HG03135 (cell line): ENCODE results near the gene MAP3K10.
A peak's percentile ranks its signal among the peaks of the same experiment; 100 is the strongest.
"Not testable (repeated sequence)": the region's sequence is repeated elsewhere in the genome, so short reads cannot be mapped to it uniquely, and the experiment has no call there.

Experiments used
- ATAC-seq: cut with Tn5 transposase; IDR thresholded peaks from one replicate; pipeline ENCODE4 v1.9.1; 2021; ENCODE audit warnings: mild to moderate bottlenecking, moderate library complexity; ENCODE audit not compliant: unreplicated experiment

Gene MAP3K10

DNA sequence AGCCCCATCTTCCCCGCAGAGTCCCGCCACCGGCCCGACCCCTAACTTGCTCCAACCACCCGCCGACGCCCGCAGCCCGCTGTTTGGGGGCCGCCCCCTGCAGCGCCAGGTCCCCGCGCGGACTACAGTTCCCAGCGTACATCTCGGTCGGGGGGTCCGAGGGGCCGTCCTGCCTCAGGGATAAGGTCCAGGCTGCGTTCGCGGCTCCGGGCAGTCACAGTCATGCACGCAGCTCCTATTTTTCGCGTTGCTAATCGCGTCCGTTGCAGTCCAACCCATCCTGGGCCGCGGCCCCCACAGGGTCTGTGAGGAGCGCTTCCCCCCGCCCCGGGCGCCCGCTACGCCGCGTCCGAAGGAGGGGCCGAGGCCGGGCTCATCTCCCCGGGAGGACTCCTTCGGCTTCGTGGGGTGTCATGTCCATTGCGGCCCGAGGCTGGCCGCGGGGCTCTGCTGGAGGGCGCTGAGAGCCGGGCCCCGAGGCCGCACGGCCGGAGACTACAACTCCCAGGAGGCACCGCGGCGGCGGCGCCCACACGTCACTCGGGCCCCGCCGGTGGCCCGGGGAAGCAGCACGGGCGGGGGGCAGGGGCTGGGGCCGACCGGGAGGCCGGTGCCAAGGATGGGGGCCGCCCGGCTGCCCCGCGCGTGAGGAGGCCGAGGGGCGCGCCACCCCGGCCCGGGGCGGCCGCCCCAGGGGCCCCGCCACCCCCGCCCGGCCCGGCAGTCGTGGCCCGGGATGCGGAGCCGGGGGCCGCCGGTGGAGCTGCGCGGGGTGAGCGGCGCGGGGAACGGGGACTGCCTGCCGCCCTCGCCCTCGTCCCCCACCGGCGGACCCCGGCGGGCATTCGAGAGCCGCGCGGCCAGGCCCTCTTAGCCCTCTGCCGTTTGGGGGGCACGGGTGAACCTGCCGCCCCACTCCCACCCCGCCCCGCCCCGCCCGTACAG, at the start of gene MAP3K10:
Gene MAP3K10 (plus strand): TSS at position 536 of the 945 bp plus-strand sequence. CDS start 606 bp downstream, outside the sequence.
- peak; percentile 72 for ATAC-seq

- ATAC-seq: no peak
Observed at GRCh38 chr19:40141551-40141950, 49.7 kb upstream of the MAP3K10 start.

DNA sequence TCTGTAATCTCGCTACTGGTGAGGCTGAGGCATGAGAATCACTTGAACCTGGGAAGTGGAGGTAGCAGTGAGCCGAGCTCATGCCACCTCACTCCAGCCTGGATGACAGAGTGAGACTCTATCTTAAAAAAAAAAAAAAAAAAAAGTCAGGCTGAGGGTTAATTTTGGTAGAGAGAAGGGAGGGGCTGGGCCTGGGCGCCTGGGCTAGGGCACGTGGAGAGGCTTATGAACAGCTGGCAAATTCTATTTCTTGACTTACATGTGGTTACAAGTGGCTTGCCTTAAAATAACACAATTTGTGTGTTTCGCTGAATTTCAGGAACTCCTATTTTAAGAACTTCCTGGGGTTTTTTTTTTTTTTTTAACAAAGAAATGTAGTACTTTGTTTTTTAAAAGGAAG, 47.6 kb upstream of the MAP3K10 start:
- peak; percentile 58 for ATAC-seq

- peak; percentile 32 for ATAC-seq
Observed at GRCh38 chr19:40144151-40144550, 47.1 kb upstream of the MAP3K10 start.

DNA sequence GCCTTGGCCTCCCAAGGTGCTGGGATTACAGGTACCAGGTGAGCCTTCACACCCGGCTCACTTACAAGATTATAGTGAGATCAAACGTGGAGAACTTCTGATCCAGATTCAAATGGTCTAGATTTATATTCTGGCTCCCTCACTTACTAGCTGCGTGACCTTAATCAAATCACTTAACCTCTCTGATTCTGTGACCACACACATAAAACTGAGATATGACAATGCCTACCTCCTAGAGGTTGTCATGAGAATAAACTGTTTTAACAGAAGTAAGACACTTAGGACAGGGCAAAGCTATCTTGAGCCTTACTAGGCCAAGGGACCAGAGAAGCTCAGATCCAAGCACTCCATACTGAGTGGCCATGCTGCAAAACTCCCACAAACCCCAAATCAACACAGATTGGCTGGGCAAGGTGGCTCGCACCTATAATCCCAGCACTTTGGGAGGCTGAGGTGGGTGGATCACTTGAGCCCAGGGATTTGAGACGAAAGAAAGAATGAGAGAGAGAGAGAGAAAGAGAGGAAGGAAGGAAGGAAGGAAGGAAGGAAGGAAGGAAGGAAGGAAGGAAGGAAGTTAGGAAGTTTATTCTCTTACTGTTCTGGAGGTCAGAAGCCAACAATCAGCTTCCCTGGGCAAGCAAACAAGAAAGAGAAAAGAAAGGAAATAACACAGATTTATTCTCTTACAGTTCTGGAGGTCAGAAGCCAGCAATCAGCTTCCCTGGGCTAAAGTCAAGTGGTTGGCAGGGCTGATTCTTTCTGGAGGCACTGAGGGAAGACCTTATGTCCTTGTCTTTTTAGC, 46.1 kb upstream of the MAP3K10 start:
- no peak for ATAC-seq

GRCh38 chr19:40145749-40146029, 45.5 kb upstream of the MAP3K10 start:
- ATAC-seq: not testable (repeated sequence)

DNA sequence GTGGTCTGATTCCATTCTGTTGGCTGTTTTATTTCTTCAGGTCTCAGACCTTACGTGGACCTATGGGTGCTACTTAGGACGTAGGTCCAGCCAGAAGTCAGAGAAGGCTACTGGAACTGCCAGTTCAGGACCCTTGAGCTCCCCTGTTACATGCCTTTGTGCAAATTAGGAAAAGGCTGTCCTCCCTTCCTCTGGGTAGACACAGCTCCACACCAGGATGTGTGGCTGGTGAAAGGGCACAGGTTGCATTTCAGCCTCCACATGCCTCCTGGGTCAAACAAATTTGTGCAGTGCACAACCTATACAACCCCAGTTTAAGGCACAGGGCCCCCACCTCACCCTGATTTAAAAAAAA, 43.9 kb upstream of the MAP3K10 start:
- ATAC-seq: no peak

DNA sequence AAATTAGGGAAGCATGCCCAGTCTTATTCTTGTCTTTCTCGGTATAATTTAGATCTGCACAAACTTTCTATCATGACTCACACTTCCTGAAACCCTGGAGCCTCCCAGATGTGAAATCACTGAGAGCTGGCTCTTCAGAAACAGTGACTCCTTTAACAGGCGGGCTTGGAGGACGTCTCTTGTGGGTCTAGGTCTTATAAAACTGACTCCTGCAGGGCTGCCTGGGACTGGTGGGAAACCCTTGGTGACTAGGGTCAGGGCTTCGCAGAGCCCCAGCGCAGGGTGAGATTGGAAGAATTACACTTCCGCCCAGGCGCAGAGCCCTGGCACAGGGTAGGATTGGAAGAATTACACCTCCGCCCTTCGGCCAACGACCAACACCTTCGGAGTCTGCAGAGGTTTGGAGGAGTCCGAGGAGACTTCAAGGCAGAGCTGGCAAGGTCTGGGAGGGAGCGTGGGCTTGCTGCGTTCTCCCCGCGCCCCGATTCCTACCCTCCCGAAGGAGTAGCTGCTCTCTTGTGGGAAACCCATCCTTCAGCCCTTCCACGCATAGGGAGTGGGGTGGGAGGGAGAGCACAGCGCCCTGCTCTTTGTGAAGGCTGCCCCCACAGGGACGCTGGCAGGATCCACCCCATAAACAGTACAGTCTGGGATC, 43.4 kb upstream of the MAP3K10 start:
- no peak for ATAC-seq

DNA sequence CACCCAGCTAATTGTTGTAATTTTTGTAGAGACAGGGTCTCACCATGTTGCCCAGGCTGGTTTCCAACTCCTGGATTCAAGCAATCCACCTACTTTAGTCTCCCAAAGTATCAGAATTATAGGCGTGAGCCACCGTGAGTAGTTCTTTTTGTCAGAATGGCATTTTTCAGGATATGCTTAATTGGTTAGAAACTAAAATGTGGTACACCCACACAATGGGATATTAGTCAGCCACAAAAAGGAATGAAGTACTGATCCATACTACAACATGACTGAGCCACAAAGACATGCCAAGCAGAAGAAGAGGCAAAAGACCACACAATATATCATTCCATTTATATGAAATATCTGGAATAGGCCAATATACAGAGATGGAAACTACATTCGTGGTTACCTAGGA, 41.7 kb upstream of the MAP3K10 start:
- ATAC-seq: no peak

GRCh38 chr19:40150170-40150569, 41.1 kb upstream of the MAP3K10 start:
- no peak for ATAC-seq

DNA sequence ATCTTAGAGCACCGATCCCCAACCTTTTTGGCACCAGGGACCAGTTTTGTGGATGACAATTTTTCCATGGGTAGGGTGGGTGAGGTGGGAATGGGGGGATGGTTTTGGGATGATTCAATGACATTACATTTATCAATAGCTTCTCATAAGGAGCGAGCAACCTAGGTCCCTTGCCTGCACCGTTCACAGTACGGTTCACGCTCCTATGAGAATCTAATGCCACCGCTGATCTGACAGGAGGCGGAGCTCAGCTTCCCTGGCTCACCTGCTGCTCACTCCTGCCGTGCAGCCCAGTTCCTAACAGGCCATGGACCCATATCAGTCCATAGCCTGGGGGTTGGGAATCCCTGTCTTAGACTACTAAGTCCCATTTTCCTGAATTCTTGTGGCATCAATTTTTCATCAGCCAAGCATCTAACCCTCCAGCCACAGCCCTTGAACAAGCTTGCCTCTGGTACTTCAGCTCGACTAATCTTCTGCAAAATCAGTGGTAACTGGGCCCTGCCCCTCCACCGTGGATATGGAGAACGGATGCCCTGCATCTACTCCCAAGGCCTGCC, 37.0 kb upstream of the MAP3K10 start:
- ATAC-seq: no peak

GRCh38 chr19:40155749-40156265, 35.4 kb upstream of the MAP3K10 start:
- no peak for ATAC-seq

DNA sequence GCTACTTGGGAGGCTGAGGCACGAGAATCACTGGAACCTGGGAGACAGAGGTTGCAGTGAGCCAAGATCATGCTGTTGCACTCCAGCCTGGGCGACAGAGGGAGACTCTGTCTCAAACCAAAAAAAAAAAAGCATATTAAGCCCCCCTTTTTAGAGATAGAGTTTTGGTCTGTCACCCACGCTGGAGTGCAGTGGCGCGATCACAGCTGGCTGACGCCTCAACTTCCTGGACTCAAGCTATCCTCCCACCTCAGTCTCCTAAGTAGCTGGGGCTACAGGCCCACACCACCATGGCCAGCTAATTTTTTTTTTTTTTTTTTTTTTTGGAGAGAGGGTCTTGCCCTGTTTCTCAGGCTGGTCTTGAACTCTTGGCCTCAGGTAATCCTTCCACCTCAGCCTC, 34.2 kb upstream of the MAP3K10 start:
- ATAC-seq: no peak

DNA sequence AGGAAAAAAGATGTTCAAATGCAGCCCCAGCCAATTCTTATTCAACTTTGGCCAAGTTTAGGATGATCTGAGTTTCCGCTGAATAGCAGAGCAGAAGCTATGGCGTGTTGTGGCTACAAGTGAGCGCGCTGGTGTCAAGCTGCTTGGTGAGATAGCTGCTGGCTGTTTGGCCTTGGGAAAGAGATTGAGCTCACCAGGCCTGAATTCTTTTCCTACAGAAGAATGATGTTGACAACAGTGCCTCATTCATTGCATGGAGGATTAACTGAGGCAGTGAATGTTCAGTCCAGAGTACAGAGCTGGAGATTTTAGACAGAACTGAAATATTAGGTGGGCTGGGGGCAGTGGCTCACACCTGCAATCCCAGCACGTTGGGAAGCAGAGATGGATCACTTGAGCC, 31.5 kb upstream of the MAP3K10 start:
- no peak for ATAC-seq

- no peak for ATAC-seq
Observed at GRCh38 chr19:40162104-40162503, 29.1 kb upstream of the MAP3K10 start.

GRCh38 chr19:40163541-40164129, 27.6 kb upstream of the MAP3K10 start:
- no peak for ATAC-seq

DNA sequence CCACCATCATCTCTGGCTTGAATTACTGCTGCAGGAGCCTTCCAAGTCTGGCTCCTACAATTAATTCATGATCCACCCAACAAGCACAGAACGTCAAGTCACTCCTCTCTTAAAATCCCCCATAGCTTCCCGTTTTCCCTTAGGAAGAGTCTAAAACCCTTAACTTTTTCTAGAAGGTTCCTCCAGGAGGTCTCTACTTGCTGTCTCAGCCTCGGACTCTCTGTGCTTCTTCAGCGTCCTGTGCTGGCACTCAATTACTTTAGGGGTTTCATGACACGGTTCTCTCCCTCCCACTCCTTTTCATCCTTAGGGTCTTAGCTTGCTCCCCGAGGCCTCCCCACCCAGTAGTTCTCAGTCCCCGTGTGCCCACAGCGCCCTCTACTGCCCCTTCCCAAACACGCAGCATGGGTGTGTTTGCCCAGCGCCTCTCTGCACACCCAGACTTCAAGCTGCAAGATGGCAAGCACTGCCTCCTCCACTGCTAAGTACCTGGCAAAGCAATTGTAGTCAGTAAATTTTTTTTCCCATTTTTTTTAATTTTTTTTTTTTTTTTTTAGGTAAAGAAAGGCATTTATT, 25.8 kb upstream of the MAP3K10 start:
- ATAC-seq: no peak

GRCh38 chr19:40169482-40170302, 21.5 kb upstream of the MAP3K10 start:
- not testable (repeated sequence) for ATAC-seq

GRCh38 chr19:40170303-40170989, 20.8 kb upstream of the MAP3K10 start:
- ATAC-seq: not testable (repeated sequence)
